HG02610 (cell line): Measurements from ENCODE around the gene FAM89B.
"Not testable (repeated sequence)": the region's sequence is repeated elsewhere in the genome, so short reads cannot be mapped to it uniquely, and the experiment has no call there.

Experiments used
- ATAC-seq: cut with Tn5 transposase; IDR thresholded peaks from one replicate; pipeline ENCODE4 v1.9.1; 2021; ENCODE audit warnings: mild to moderate bottlenecking, moderate library complexity; ENCODE audit not compliant: unreplicated experiment

Gene FAM89B

GRCh38 chr11:65556470-65557279 is 15.7 kb upstream of the FAM89B start:
- no peak for ATAC-seq

DNA sequence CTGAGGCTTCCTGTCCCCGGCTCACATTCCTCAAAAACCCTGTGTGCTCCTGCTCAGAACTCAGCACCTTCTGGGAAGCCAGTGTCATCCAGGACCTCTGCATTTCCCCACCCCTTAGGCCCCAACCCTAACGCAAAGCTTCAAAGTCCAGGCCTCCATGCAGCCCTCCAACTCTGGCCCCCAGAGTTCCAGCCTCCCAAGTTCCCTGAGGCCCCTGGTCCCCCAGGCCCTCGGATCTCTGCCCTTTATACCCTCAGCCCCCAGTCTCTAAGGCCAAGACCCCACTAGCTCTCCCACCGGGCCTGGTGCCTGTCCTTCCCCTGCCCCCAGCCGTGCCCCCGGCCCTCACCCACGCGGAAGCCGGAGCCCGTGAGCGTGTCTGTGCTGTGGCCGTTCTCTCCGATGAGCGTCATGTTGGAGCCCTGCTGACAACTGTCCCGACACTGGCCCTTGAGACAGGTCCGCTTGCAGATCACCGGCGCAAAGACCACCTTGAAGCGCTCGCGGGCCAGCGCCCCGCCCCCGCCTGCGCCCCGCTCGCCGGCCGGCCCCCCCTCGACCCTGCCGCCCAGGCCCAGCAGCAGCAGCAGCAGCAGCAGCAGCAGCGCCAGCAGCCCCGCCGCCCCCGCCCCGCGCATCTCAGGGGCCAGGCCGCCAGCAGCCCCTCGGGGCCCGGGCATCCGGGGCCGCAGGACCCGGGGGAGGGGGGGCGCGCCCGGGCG is 14.9 kb upstream of the FAM89B start:
- no peak for ATAC-seq

DNA sequence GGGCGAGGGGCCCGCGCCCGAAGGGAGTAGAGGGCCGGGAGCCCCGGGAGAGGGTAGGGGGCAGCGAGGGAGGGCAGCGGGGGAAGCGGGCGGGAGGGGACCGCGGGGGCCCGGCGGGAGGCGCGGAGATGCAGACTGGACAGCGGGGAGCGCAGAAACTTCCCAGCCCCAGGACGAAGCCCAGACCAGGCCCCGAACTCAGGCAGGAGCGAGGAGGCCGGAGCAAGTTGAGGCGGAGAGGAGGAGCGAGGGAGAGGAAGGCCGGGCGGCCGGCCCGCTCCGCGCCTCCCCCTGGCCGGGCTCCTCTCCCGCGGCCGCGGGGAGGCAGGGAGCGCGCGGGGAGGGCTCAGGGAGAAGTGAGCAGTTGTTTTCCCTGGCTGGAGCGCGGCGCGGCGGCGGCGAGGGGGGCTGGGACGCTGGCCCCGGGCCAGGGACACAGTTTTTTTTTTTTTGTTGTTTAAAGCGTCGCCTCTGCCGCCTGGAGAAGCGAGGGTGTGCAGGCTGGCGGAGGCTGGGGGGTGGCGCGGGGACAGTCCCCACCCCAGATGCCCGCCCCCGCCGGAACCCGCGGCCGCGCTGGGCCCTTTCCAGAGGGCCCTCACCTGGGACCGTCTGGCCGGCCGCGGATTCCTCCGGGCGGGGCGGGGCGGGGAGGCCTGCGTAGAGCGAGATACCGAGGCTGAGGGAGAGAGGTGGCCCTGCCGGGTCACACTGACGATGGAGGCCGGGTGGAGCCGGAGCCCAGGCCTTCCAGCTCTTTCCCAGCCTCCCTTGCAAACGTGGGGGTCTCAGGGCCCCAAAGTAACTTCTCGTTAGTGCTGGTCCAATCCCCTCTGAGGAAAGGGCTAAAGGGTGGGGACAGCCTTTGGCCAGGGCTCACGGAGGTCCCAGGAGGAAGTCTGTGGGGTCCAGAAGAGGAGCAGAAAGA is 14.1 kb upstream of the FAM89B start, which contains the start of gene LTBP3:
TSS of gene LTBP3 (minus strand) at position 358 of the 928 bp plus-strand sequence. CDS start 400 bp downstream, outside the sequence.
- no peak for ATAC-seq

DNA sequence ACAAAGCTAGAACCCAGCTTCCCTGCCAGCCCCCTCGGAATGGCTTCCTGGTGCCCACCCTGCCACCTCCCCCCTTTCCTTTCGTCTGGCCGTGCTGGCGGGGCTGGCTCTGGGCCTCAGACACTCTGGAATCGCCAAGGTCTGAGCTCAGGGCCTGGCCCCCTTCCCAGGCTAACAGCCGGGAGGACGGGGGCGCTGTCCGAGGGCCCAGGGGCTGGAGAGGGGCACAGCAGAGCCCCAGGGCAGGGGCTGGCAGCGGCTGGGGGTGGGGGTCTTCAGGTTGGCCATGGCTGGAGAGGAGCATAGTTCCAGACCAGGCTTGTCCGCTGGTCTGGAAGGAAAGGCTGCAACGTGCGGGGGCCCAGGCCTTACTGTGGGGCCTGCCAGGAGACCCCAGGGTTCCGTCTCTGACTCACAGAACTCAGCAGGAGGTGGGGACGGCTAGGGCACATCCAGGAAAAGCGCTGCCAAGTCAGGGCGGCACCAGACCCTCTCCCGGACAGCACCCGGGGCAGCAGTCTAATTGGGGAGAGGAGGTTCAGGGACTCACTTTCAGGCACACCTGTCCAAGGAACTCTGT is 13.3 kb upstream of the FAM89B start:
- ATAC-seq = no peak

- no peak for ATAC-seq
Observed at GRCh38 chr11:65559535-65559934, 12.8 kb upstream of the FAM89B start.

DNA sequence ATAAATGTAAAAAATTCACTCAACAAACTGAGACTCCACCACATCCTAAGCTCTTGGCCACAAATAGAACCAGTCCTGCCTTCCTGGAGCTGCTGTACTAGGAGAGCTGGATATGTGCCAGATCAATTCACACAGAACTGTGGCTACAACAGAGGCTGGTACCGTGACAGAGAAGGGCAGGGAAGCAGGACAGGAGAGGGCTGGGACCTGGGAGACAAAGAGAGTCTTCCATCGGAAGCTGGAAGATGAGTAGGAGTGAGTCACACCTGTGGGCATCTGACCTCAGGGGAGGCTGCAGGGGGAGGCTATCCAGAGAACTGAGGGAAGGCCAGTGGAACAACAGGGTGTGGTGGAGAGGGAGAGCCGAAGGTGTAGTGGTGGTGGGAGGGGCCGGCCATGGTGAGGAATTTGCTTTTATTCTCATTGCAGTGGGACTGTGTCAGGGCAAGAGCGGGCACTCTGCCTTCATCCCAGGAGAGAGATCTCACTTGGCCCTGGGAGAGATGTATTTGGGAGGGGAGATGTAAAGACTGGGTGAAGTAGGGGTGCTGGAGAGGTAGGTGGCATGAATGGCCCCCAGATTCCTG is 12.3 kb upstream of the FAM89B start:
- no peak for ATAC-seq

GRCh38 chr11:65560555-65561418 is 11.6 kb upstream of the FAM89B start:
- ATAC-seq = no peak

- no peak for ATAC-seq
Observed at GRCh38 chr11:65562020-65562419, 10.3 kb upstream of the FAM89B start.

DNA sequence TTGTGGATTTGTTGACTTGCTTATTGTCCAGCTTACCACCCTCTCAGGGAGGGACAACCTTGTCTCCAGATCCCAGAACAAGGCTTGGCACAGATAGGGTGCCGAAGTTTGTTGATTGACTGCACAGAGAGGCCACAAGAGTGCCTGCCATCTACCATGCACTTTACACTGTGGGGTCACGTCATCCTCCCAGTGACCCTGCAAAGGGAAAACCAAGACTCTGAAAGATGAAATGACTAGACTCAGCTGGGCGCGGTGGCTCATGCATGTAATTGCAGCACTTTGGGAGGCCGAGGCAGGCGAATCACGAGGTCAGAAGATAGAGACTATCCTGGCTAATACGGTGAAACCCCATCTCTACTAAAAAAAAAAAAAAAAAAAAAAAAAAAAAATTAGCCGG is 9.6 kb upstream of the FAM89B start:
- ATAC-seq = no peak

GRCh38 chr11:65563601-65564000 is 8.7 kb upstream of the FAM89B start:
- no peak for ATAC-seq

- ATAC-seq = not testable (repeated sequence)
Observed at GRCh38 chr11:65564879-65565559, 7.3 kb upstream of the FAM89B start.

DNA sequence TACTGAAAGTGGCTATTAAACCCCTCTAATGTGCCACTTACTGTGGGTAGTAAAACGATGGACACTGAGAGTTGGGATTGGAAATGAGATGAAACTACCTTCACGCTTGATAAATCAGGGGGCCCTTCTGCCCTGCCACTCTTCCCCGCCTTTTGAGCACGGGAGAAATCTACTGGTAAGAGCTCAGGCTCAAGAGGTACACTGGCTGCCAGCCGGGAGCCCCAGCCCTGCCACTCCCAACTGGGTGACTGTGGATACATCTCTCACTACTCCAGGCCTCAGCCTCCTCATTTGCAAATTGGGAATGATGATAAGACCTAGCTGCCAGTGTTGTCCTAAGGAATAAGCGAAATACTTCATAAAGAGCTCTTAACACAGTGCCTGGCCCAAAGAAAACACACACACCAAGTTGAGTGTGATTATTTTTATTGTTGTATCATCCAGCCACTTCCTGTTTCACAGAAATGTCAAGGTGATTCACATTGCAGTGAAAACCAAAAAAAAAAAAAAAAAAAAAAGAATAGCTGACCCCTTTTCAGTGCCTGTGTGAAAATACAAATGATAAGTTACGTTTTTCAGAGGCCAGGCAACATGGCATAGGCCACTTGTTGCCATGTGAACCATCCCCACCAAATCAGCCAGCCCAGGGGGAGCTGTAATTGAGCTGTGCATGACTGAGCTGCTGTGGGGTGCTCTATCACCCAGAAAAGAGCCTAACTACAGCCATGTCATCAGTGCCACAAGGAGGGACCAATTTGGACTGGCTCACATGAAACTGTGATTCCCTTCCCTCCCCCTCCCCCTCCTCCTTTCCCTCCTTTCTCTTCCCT is 6.5 kb upstream of the FAM89B start:
- ATAC-seq = no peak

- ATAC-seq = peak; percentile 2
Observed at GRCh38 chr11:65569164-65569972, 3.0 kb upstream of the FAM89B start.

DNA sequence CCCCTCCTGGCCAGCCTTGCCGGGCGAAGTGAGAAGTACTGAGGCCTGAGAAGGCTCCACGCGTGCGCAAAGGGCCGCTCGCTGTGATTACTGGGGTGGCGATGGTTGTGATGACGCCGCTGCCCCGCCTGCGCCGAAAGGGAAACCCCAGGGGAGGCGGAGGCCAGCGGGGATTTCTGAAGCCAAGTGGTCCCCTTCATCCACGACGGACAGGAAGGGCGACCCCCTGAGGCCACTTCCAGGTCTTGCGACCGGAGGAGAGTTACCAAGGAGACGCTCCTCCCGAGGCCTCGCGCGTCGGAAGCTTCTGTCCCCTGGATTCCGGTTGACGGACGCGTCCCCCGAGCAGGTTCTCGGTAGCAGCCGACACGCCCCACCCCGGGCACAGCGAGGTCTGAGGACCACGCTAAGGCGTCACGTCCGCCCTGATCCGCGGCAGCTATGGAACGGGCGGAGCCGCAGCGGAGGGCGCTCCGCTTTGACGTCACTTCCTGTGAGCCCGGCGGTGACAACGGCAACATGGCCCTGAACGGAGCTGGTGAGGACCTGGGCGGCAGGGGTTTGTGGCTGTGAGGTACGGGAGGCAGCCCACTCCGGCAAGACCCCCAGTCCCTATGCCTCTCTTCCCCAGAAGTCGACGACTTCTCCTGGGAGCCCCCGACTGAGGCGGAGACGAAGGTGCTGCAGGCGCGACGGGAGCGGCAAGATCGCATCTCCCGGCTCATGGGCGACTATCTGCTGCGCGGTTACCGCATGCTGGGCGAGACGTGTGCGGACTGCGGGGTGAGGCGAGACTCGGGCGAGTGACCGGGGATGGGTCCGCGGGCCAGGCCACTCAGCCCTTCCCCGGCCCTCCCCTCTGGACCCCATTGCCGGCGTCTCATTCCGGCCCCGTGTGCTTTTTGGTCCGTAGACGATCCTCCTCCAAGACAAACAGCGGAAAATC is 2.1 kb upstream of the FAM89B start, which contains the start of gene ZNRD2:
TSS of gene ZNRD2 (plus strand) at position 505 of the 946 bp plus-strand sequence. CDS start at position 520, 15 bp downstream.
- ATAC-seq = peak; percentile 56

GRCh38 chr11:65571420-65571819 is 918 bp upstream of the FAM89B start:
- no peak for ATAC-seq

DNA sequence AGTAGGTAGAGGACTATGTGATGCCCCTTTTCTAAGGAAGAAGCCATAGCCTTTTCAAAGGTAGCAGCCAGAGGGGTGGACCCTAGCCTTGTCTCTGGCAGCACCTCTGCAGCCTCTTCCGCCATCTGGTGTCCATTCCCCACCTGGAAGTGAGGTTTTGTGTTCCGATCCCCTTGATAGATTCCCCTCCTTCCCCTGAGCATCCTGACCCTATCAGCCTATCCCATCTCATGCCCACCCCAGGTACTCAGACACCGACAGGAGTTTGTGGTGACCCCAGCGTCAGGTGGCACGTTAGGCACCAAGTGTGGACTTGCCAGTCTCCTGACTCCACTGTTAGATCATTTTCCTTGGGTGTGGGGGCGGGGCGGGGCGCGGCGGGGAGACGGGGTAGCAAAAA is 398 bp upstream of the FAM89B start:
- no peak for ATAC-seq
